Activated CD4-positive, alpha-beta memory T cell treated with anti-CD3 and anti-CD28 coated beads, Interleukin-2, amount 10 ng/mL, durations not matched to agents 7 days and 5 days (primary cell): ENCODE results near the gene MYO3B. TPM values are rescaled to one million over a fixed set of nuclear protein-coding genes. Genes with fewer than 3 reads are reported as not detected.

Source experiments
- CTCF ChIA-PET: fragments of 350-600 bp; sonication (Branson Sonifier 250); formaldehyde crosslinking; loops from one replicate; lab custom pipeline; 2021; ENCODE audit warnings: antibody characterized with exemption, inconsistent platforms; lab: Charles Lee
- POLR2A ChIA-PET: fragments of 350-600 bp; sonication (Branson Sonifier 250); formaldehyde crosslinking; loops from one replicate; lab custom pipeline; 2021; ENCODE audit warnings: antibody characterized with exemption; lab: Charles Lee
- DNase-seq: peaks from one replicate; pipeline ENCODE4 v3.0.0-alpha.2; 2020
- H3K27ac Mint-ChIP-seq: one replicate; pipeline ENCODE4 v1.8.0; 2021; ENCODE audit warnings: mild to moderate bottlenecking, mixed read lengths
- H3K27me3 Mint-ChIP-seq: one replicate; pipeline ENCODE4 v1.8.0; 2021; ENCODE audit warnings: mixed read lengths
- H3K36me3 Mint-ChIP-seq: one replicate; pipeline ENCODE4 v1.8.0; 2021; ENCODE audit warnings: low read depth, mixed read lengths
- H3K4me1 Mint-ChIP-seq: one replicate; pipeline ENCODE4 v1.8.0; 2021; ENCODE audit warnings: mixed read lengths
- H3K4me3 Mint-ChIP-seq: one replicate; pipeline ENCODE4 v1.8.0; 2021; ENCODE audit warnings: mild to moderate bottlenecking, mixed read lengths
- H3K9me3 Mint-ChIP-seq: one replicate; pipeline ENCODE4 v1.8.0; 2021; ENCODE audit warnings: mixed read lengths
- total RNA-seq, 2 experiments: library from RNA; stranded (reverse); gene quantifications; one replicate each; pipeline ENCODE4 v1.2.3, GENCODE V29; 2021

The MYO3B gene
- total RNA-seq, 2 experiments from 2014 or later: 0.18 to 0.38 TPM

GRCh38 chr2:170300993-170301392 lies 123.0 kb downstream of the MYO3B start:
- no peaks in the 10 kb centered on the region for H3K4me1 Mint-ChIP-seq
- H3K27me3 Mint-ChIP-seq: peaks cover 8% of the 10 kb centered on the region
- H3K9me3 Mint-ChIP-seq: no peaks in the 10 kb centered on the region
- H3K36me3 Mint-ChIP-seq: no peaks in the 10 kb centered on the region
- ChIA-PET CTCF (interaction anchor here (0.9 kb wide), 1 partner anchor 9 kb away, joined by 3 read pairs; no protein-coding TSS in a partner anchor), POLR2A (interaction anchor here (0.7 kb wide), 1 partner anchor 346 kb away, joined by 3 read pairs; no protein-coding TSS in a partner anchor)
- no peak for DNase-seq
- no peak overlapping the region for H3K27ac Mint-ChIP-seq
- H3K4me3 Mint-ChIP-seq: no peak overlapping the region

- no peak for DNase-seq
- H3K4me3 Mint-ChIP-seq: no peak overlapping the region
- ChIA-PET CTCF (interaction anchor here (0.9 kb wide), 1 partner anchor 10 kb away, joined by 3 read pairs; no protein-coding TSS in a partner anchor), POLR2A (no interaction called here)
- no peaks in the 10 kb centered on the region for H3K9me3 Mint-ChIP-seq
- H3K36me3 Mint-ChIP-seq: no peaks in the 10 kb centered on the region
- peaks cover 6% of the 10 kb centered on the region for H3K27me3 Mint-ChIP-seq
- no peak overlapping the region for H3K27ac Mint-ChIP-seq
- H3K4me1 Mint-ChIP-seq: no peaks in the 10 kb centered on the region
These were observed 123.7 kb downstream of the MYO3B start for GRCh38 chr2:170301626-170302025.

GRCh38 chr2:170305711-170306110 lies 127.8 kb downstream of the MYO3B start:
- no peaks in the 10 kb centered on the region for H3K9me3 Mint-ChIP-seq
- DNase-seq: no peak
- H3K4me3 Mint-ChIP-seq: no peak overlapping the region
- ChIA-PET POLR2A (no interaction called here), CTCF (no interaction called here)
- no peak overlapping the region for H3K27ac Mint-ChIP-seq
- no peaks in the 10 kb centered on the region for H3K4me1 Mint-ChIP-seq
- H3K36me3 Mint-ChIP-seq: no peaks in the 10 kb centered on the region
- H3K27me3 Mint-ChIP-seq: peaks cover 13% of the 10 kb centered on the region

- H3K4me3 Mint-ChIP-seq: no peak overlapping the region
- CTCF ChIA-PET: no interaction called here
- H3K36me3 Mint-ChIP-seq: no peaks in the 10 kb centered on the region
- H3K27me3 Mint-ChIP-seq: peaks cover 13% of the 10 kb centered on the region
- no peaks in the 10 kb centered on the region for H3K9me3 Mint-ChIP-seq
- H3K27ac Mint-ChIP-seq: no peak overlapping the region
- H3K4me1 Mint-ChIP-seq: no peaks in the 10 kb centered on the region
- no peak for DNase-seq
- POLR2A ChIA-PET: no interaction called here
These were observed 128.4 kb downstream of the MYO3B start for GRCh38 chr2:170306293-170306873.

GRCh38 chr2:170307052-170307451 lies 129.1 kb downstream of the MYO3B start:
- Mint-ChIP-seq H3K27me3 (peaks cover 10% of the 10 kb centered on the region), H3K27ac (no peak overlapping the region), H3K4me3 (no peak overlapping the region), H3K4me1 (no peaks in the 10 kb centered on the region), H3K9me3 (no peaks in the 10 kb centered on the region), H3K36me3 (no peaks in the 10 kb centered on the region)
- CTCF ChIA-PET: interaction anchor here (0.6 kb wide), 1 partner anchor 421 kb away, joined by 4 read pairs; no protein-coding TSS in a partner anchor
- POLR2A ChIA-PET: no interaction called here
- no peak for DNase-seq

GRCh38 chr2:170307555-170308351 lies 129.8 kb downstream of the MYO3B start:
- H3K4me3 Mint-ChIP-seq: no peak overlapping the region
- no peak for DNase-seq
- ChIA-PET POLR2A (no interaction called here), CTCF (interaction anchor here (0.6 kb wide), 1 partner anchor 420 kb away, joined by 4 read pairs; no protein-coding TSS in a partner anchor)
- no peaks in the 10 kb centered on the region for H3K36me3 Mint-ChIP-seq
- H3K27ac Mint-ChIP-seq: no peak overlapping the region
- H3K27me3 Mint-ChIP-seq: peaks cover 15% of the 10 kb centered on the region
- no peaks in the 10 kb centered on the region for H3K4me1 Mint-ChIP-seq
- no peaks in the 10 kb centered on the region for H3K9me3 Mint-ChIP-seq

- peaks cover 19% of the 10 kb centered on the region for H3K27me3 Mint-ChIP-seq
- no peaks in the 10 kb centered on the region for H3K4me1 Mint-ChIP-seq
- no peak overlapping the region for H3K27ac Mint-ChIP-seq
- DNase-seq: no peak
- no peaks in the 10 kb centered on the region for H3K9me3 Mint-ChIP-seq
- POLR2A ChIA-PET: no interaction called here
- CTCF ChIA-PET: no interaction called here
- no peaks in the 10 kb centered on the region for H3K36me3 Mint-ChIP-seq
- H3K4me3 Mint-ChIP-seq: no peak overlapping the region
These were observed 133.0 kb downstream of the MYO3B start for GRCh38 chr2:170310876-170311502.

GRCh38 chr2:170313347-170313991 lies 135.5 kb downstream of the MYO3B start:
- Mint-ChIP-seq H3K27ac (no peak overlapping the region), H3K4me3 (no peak overlapping the region), H3K4me1 (no peaks in the 10 kb centered on the region), H3K27me3 (peaks cover 22% of the 10 kb centered on the region), H3K36me3 (no peaks in the 10 kb centered on the region), H3K9me3 (no peaks in the 10 kb centered on the region)
- no peak for DNase-seq
- ChIA-PET CTCF (no interaction called here), POLR2A (no interaction called here)

GRCh38 chr2:170313992-170314348 lies 136.0 kb downstream of the MYO3B start:
- Mint-ChIP-seq H3K27me3 (peaks cover 23% of the 10 kb centered on the region), H3K9me3 (no peaks in the 10 kb centered on the region), H3K4me1 (no peaks in the 10 kb centered on the region), H3K27ac (no peak overlapping the region), H3K36me3 (no peaks in the 10 kb centered on the region), H3K4me3 (no peak overlapping the region)
- POLR2A ChIA-PET: interaction anchor here (1.6 kb wide), 1 partner anchor 262 kb away, joined by 3 read pairs; no protein-coding TSS in a partner anchor
- DNase-seq: no peak
- CTCF ChIA-PET: no interaction called here

GRCh38 chr2:170314744-170315447 lies 136.9 kb downstream of the MYO3B start:
- CTCF ChIA-PET: interaction anchor here (1.5 kb wide), 1 partner anchor 10 kb away, joined by 5 read pairs; no protein-coding TSS in a partner anchor
- no peak overlapping the region for H3K4me3 Mint-ChIP-seq

GRCh38 chr2:170320948-170321347 lies 143.0 kb downstream of the MYO3B start:
- DNase-seq: no peak
- CTCF ChIA-PET: interaction anchor here (1.3 kb wide), 1 partner anchor 88 kb away, joined by 3 read pairs; no protein-coding TSS in a partner anchor
- POLR2A ChIA-PET: no interaction called here
- no peak overlapping the region for H3K4me3 Mint-ChIP-seq
- no peak overlapping the region for H3K27ac Mint-ChIP-seq
- no peaks in the 10 kb centered on the region for H3K4me1 Mint-ChIP-seq
- no peaks in the 10 kb centered on the region for H3K36me3 Mint-ChIP-seq
- no peaks in the 10 kb centered on the region for H3K9me3 Mint-ChIP-seq
- peaks cover 10% of the 10 kb centered on the region for H3K27me3 Mint-ChIP-seq

More at GRCh38 chr2:170314744-170315447, 136.9 kb downstream of the MYO3B start:
- no peaks in the 10 kb centered on the region for H3K9me3 Mint-ChIP-seq
- peaks cover 21% of the 10 kb centered on the region for H3K27me3 Mint-ChIP-seq
- H3K4me1 Mint-ChIP-seq: no peaks in the 10 kb centered on the region
- no peak for DNase-seq
- H3K36me3 Mint-ChIP-seq: no peaks in the 10 kb centered on the region
- H3K27ac Mint-ChIP-seq: no peak overlapping the region
- POLR2A ChIA-PET: interaction anchor here (1.6 kb wide), 1 partner anchor 261 kb away, joined by 3 read pairs; no protein-coding TSS in a partner anchor

- no peaks in the 10 kb centered on the region for H3K36me3 Mint-ChIP-seq
- no peak overlapping the region for H3K4me3 Mint-ChIP-seq
- H3K27me3 Mint-ChIP-seq: peaks cover 10% of the 10 kb centered on the region
- no peak for DNase-seq
- H3K4me1 Mint-ChIP-seq: no peaks in the 10 kb centered on the region
- H3K27ac Mint-ChIP-seq: no peak overlapping the region
- CTCF ChIA-PET: interaction anchor here (1.3 kb wide), 1 partner anchor 88 kb away, joined by 3 read pairs; no protein-coding TSS in a partner anchor
- no peaks in the 10 kb centered on the region for H3K9me3 Mint-ChIP-seq
- POLR2A ChIA-PET: no interaction called here
These were observed 143.6 kb downstream of the MYO3B start for GRCh38 chr2:170321526-170321925.
